RWPE2 (cell line): Measurements from ENCODE around the gene ITPR1.

ENCODE experiments used
- ATAC-seq: fragments of 200-7000 bp; cut with Tn5 transposase; 3 replicates; pipeline ENCODE4 v1.9.1; 2021; ENCODE audit warnings: low read depth
- DNase-seq: peaks from one replicate; pipeline ENCODE4 v3.0.0-alpha.2; 2020; ENCODE audit warnings: low spot score
- H3K27ac ChIP-seq: fragments of 450-650 bp; 2 replicates; pipeline ENCODE4 v1.5.1; 2017; ENCODE audit warnings: mild to moderate bottlenecking; ENCODE audit not compliant: poor library complexity, severe bottlenecking
- H3K27me3 ChIP-seq: fragments of 250-450 bp; sonication (Bioruptor Pico); 2 replicates; pipeline ENCODE4 v1.5.1; 2021; ENCODE audit warnings: mild to moderate bottlenecking, moderate library complexity; ENCODE audit not compliant: insufficient read depth, poor library complexity, severe bottlenecking
- H3K36me3 ChIP-seq: fragments of 250-450 bp; sonication (Bioruptor Pico); 2 replicates; pipeline ENCODE4 v1.5.1; 2020; ENCODE audit warnings: low read depth, mild to moderate bottlenecking, moderate library complexity
- H3K4me1 ChIP-seq: fragments of 250-450 bp; sonication (Bioruptor Pico); 2 replicates; pipeline ENCODE4 v1.5.1; 2021; ENCODE audit warnings: mild to moderate bottlenecking, moderate library complexity; ENCODE audit not compliant: insufficient read depth, poor library complexity, severe bottlenecking
- H3K4me3 ChIP-seq: fragments of 250-450 bp; sonication (Bioruptor Pico); 2 replicates; pipeline ENCODE4 v1.5.1; 2021; ENCODE audit warnings: mild to moderate bottlenecking, moderate library complexity; ENCODE audit not compliant: severe bottlenecking
- H3K9me3 ChIP-seq: fragments of 250-450 bp; sonication (Bioruptor Pico); 2 replicates; pipeline ENCODE4 v1.5.1; 2021; ENCODE audit warnings: mild to moderate bottlenecking, moderate library complexity; ENCODE audit not compliant: severe bottlenecking
- CTCF ChIP-seq: fragments of 450-650 bp; IDR thresholded peaks from one replicate; pipeline ENCODE4 v1.5.1; 2017; ENCODE audit warnings: mild to moderate bottlenecking, moderate library complexity; ENCODE audit not compliant: poor library complexity, severe bottlenecking

Gene ITPR1

GRCh38 chr3:4716266-4716665, 223.1 kb downstream of the ITPR1 start:
- DNase-seq: no peak
- Histone ChIP-seq H3K36me3 (no peaks in the 10 kb centered on the region), H3K27ac (no peak overlapping the region), H3K4me1 (peaks cover 15% of the 10 kb centered on the region), H3K27me3 (no peaks in the 10 kb centered on the region), H3K4me3 (no peak overlapping the region), H3K9me3 (no peaks in the 10 kb centered on the region)
- no peak for TF ChIP-seq CTCF
- ATAC-seq: no peak

- Histone ChIP-seq H3K4me3 (no peak overlapping the region), H3K27me3 (no peaks in the 10 kb centered on the region), H3K36me3 (no peaks in the 10 kb centered on the region), H3K4me1 (peaks cover 17% of the 10 kb centered on the region), H3K9me3 (no peaks in the 10 kb centered on the region), H3K27ac (no peak overlapping the region)
- DNase-seq (no peak), ATAC-seq (no peak)
- TF ChIP-seq CTCF: no peak
Observed at GRCh38 chr3:4716706-4717362, 223.7 kb downstream of the ITPR1 start.

- H3K27ac ChIP-seq: no peak overlapping the region
- ATAC-seq (no peak), DNase-seq (no peak)
- H3K36me3 ChIP-seq: no peaks in the 10 kb centered on the region
- H3K9me3 ChIP-seq: no peaks in the 10 kb centered on the region
- peaks cover 19% of the 10 kb centered on the region for H3K4me1 ChIP-seq
- no peaks in the 10 kb centered on the region for H3K27me3 ChIP-seq
- no peak overlapping the region for H3K4me3 ChIP-seq
- TF ChIP-seq CTCF: no peak
Observed at GRCh38 chr3:4717363-4717740, 224.2 kb downstream of the ITPR1 start.

- no peak for TF ChIP-seq CTCF
- DNase-seq (no peak), ATAC-seq (no peak)
- H3K27ac ChIP-seq: no peak overlapping the region
- no peak overlapping the region for H3K4me3 ChIP-seq
- no peaks in the 10 kb centered on the region for H3K27me3 ChIP-seq
- no peaks in the 10 kb centered on the region for H3K9me3 ChIP-seq
- no peaks in the 10 kb centered on the region for H3K36me3 ChIP-seq
- peaks cover 19% of the 10 kb centered on the region for H3K4me1 ChIP-seq
Observed at GRCh38 chr3:4718179-4718736, 225.1 kb downstream of the ITPR1 start.

GRCh38 chr3:4719046-4719501, 225.9 kb downstream of the ITPR1 start:
- TF ChIP-seq CTCF: no peak
- no peak overlapping the region for H3K4me3 ChIP-seq
- ATAC-seq (no peak), DNase-seq (no peak)
- H3K36me3 ChIP-seq: no peaks in the 10 kb centered on the region
- H3K27ac ChIP-seq: no peak overlapping the region
- no peaks in the 10 kb centered on the region for H3K9me3 ChIP-seq
- peaks cover 19% of the 10 kb centered on the region for H3K4me1 ChIP-seq
- no peaks in the 10 kb centered on the region for H3K27me3 ChIP-seq
